ENCODE results near the gene UPF3A. TPM values are rescaled to one million over a fixed set of nuclear protein-coding genes. Genes with fewer than 3 reads are reported as not detected.
A peak's percentile ranks its signal among the peaks of the same experiment; 100 is the strongest.
"Not testable (repeated sequence)": the region's sequence is repeated elsewhere in the genome, so short reads cannot be mapped to it uniquely, and the experiment has no call there.

The UPF3A gene
- total RNA-seq, 2 donors from 2014 or later: 42.2 to 76.8 TPM

- DNase-seq (ENCODE audit: low spot score in 2 of 2); H3K9me3 Mint-ChIP-seq; H3K27ac Mint-ChIP-seq; ATAC-seq; H3K36me3 Mint-ChIP-seq: not testable (repeated sequence)
Measured at GRCh38 chr13:114336457-114336856, 55.1 kb downstream of the UPF3A start.

- DNase-seq (ENCODE audit: low spot score in 2 of 2) (no peak), ATAC-seq (no peak)
- no peaks in the 10 kb centered on the region for H3K9me3 Mint-ChIP-seq
- H3K36me3 Mint-ChIP-seq: no peaks in the 10 kb centered on the region
- no peak overlapping the region for H3K27ac Mint-ChIP-seq
Measured at GRCh38 chr13:114338959-114339358, 57.6 kb downstream of the UPF3A start.

- ATAC-seq (peak; percentile 95 to 97), DNase-seq (ENCODE audit: low spot score in 2 of 2) (peak in 1 of 2 donors; percentile 70)
- H3K36me3 Mint-ChIP-seq: no peaks in the 10 kb centered on the region
- H3K9me3 Mint-ChIP-seq: no peaks in the 10 kb centered on the region
- H3K27ac Mint-ChIP-seq: peak overlapping the region in 1 of 2 donors; percentile 60
Measured at GRCh38 chr13:114339857-114340534, 58.6 kb downstream of the UPF3A start.

- Mint-ChIP-seq H3K27ac (no peak overlapping the region), H3K9me3 (no peaks in the 10 kb centered on the region), H3K36me3 (no peaks in the 10 kb centered on the region)
- DNase-seq (ENCODE audit: low spot score in 2 of 2) (no peak), ATAC-seq (no peak)
Measured at GRCh38 chr13:114341003-114341777, 59.8 kb downstream of the UPF3A start.

GRCh38 chr13:114347256-114347655, 65.9 kb downstream of the UPF3A start:
- not testable (repeated sequence) for H3K27ac Mint-ChIP-seq; DNase-seq (ENCODE audit: low spot score in 2 of 2); ATAC-seq; H3K9me3 Mint-ChIP-seq; H3K36me3 Mint-ChIP-seq

- H3K9me3 Mint-ChIP-seq, H3K27ac Mint-ChIP-seq, H3K36me3 Mint-ChIP-seq: not testable (repeated sequence)
- DNase-seq (ENCODE audit: low spot score in 2 of 2) (peak; percentile 62 to 75), ATAC-seq (peak in 1 of 2 donors; percentile 61)
Measured at GRCh38 chr13:114352763-114353162, 71.4 kb downstream of the UPF3A start.

- ATAC-seq; DNase-seq (ENCODE audit: low spot score in 2 of 2); H3K36me3 Mint-ChIP-seq; H3K9me3 Mint-ChIP-seq; H3K27ac Mint-ChIP-seq: not testable (repeated sequence)
Measured at GRCh38 chr13:114353382-114353781, 72.0 kb downstream of the UPF3A start.

Other genes with a start within 250 kb of the UPF3A start
- 10 to 100 TPM; 39.4 to 44.1 TPM for gene RASA3, start 149.0 kb upstream of the UPF3A start, total RNA-seq
- not detected for gene CFAP97D2, start 102.3 kb upstream of the UPF3A start, total RNA-seq
- gene CDC16, start 46.7 kb upstream of the UPF3A start, total RNA-seq: 100 to 1,000 TPM in 1 of 2 donors, 10 to 100 TPM in 1; 85.1 to 108 TPM
- gene CHAMP1, start 32.9 kb downstream of the UPF3A start, total RNA-seq: 10 to 100 TPM; 29.2 to 40.5 TPM

Data from activated naive CD4-positive, alpha-beta T cell treated with anti-CD3 and anti-CD28 coated beads, Interleukin-2, amount 50 U/mL, for 72 hours (primary cell).